IMR-90 (cell line): ENCODE results near the gene PDE4C. TPM values are rescaled to one million over a fixed set of nuclear protein-coding genes. Genes with fewer than 3 reads are reported as not detected.

ENCODE experiments used
- ATAC-seq: fragments of 200-7000 bp; cut with Tn5 transposase; 2 replicates; pipeline ENCODE4 v1.9.1; 2020; ENCODE audit warnings: low read depth, mild to moderate bottlenecking, moderate library complexity
- BruUV-seq: library from RNA; stranded (reverse); fragments of 400-500 nt; replicated peaks from 2 replicates; lab custom pipeline; 2021; lab: Mats Ljungman, UMichigan
- CTCF ChIA-PET: fragments of 300-600 bp; formaldehyde crosslinking; extraction: SDS; loops from one replicate; lab custom pipeline; 2021; ENCODE audit warnings: antibody characterized with exemption; lab: Yijun Ruan, JAX
- POLR2A ChIA-PET: fragments of 300-600 bp; sonication (Branson Sonifier 250); formaldehyde crosslinking; loops from one replicate; lab custom pipeline; 2022; ENCODE audit warnings: antibody characterized with exemption; ENCODE audit not compliant: unreplicated experiment; lab: Charles Lee
- DNase-seq: peaks from one replicate; pipeline ENCODE4 v3.0.0; 2013
- H2AFZ ChIP-seq: replicated peaks from 2 replicates; pipeline ENCODE3; 2013; ENCODE audit warnings: low read length, mild to moderate bottlenecking; ENCODE audit not compliant: poor library complexity
- H2AK5ac ChIP-seq: 2 replicates; pipeline ENCODE4 v1.6.1; 2013; ENCODE audit warnings: low read depth, low read length, inconsistent platforms
- H2AK9ac ChIP-seq: replicated peaks from 2 replicates; pipeline ENCODE3; 2013; ENCODE audit warnings: mild to moderate bottlenecking, low read depth, low read length, moderate library complexity; ENCODE audit not compliant: poor library complexity
- H2BK120ac ChIP-seq: 2 replicates; pipeline ENCODE4 v1.6.1; 2013; ENCODE audit warnings: low read depth, low read length, inconsistent platforms
- H2BK15ac ChIP-seq: 3 replicates; pipeline ENCODE4 v1.6.1; 2013; ENCODE audit warnings: low read depth, low read length, inconsistent platforms
- H2BK20ac ChIP-seq: 2 replicates; pipeline ENCODE4 v1.6.1; 2013; ENCODE audit warnings: low read depth, mild to moderate bottlenecking, inconsistent platforms, low read length, moderate library complexity
- H2BK5ac ChIP-seq: 2 replicates; pipeline ENCODE4 v1.6.1; 2013; ENCODE audit warnings: mild to moderate bottlenecking, low read depth, low read length, inconsistent platforms; ENCODE audit not compliant: poor library complexity, severe bottlenecking
- H3K14ac ChIP-seq: replicated peaks from 2 replicates; pipeline ENCODE4 v1.6.1; 2013; ENCODE audit warnings: low read depth, low read length, inconsistent platforms
- H3K18ac ChIP-seq: 2 replicates; pipeline ENCODE4 v1.6.1; 2013; ENCODE audit warnings: low read depth, low read length, control low read depth
- H3K23ac ChIP-seq: 2 replicates; pipeline ENCODE4 v1.6.1; 2013; ENCODE audit warnings: low read depth, low read length, inconsistent platforms
- H3K27ac ChIP-seq: 2 replicates; pipeline ENCODE4 v1.5.1; 2013; ENCODE audit warnings: mild to moderate bottlenecking, control low read depth, low read length; ENCODE audit not compliant: insufficient read depth
- H3K27me3 ChIP-seq: 2 replicates; pipeline ENCODE4 v1.6.1; 2013; ENCODE audit warnings: low read length; ENCODE audit not compliant: control insufficient read depth, insufficient read depth
- H3K36me3 ChIP-seq: 2 replicates; pipeline ENCODE4 v1.6.1; 2013; ENCODE audit warnings: low read length, mixed read lengths; ENCODE audit not compliant: control insufficient read depth, insufficient read depth
- H3K4ac ChIP-seq: 2 replicates; pipeline ENCODE4 v1.6.1; 2013; ENCODE audit warnings: low read depth, low read length, inconsistent platforms
- H3K4me1 ChIP-seq: 2 replicates; pipeline ENCODE4 v1.6.1; 2013; ENCODE audit warnings: low read length, mixed read lengths; ENCODE audit not compliant: control insufficient read depth, insufficient read depth
- H3K4me2 ChIP-seq: 2 replicates; pipeline ENCODE4 v1.6.1; 2013; ENCODE audit warnings: low read depth, mild to moderate bottlenecking, control low read depth, low read length, moderate library complexity
- H3K4me3 ChIP-seq: 2 replicates; pipeline ENCODE4 v1.5.1; 2013; ENCODE audit warnings: low read depth, mild to moderate bottlenecking, control low read depth, low read length, moderate library complexity; ENCODE audit not compliant: insufficient read depth
- H3K56ac ChIP-seq: 2 replicates; pipeline ENCODE4 v1.6.1; 2013; ENCODE audit warnings: low read length, inconsistent platforms; ENCODE audit not compliant: insufficient read depth; ENCODE audit errors: extremely low read depth
- H3K79me1 ChIP-seq, 2 experiments: 2 replicates each; pipeline ENCODE4 v1.6.1; 2013; ENCODE audit warnings: low read length in 2 of 2, inconsistent platforms in 1 of 2, low read depth in 1 of 2
- H3K9ac ChIP-seq: 2 replicates; pipeline ENCODE4 v1.6.1; 2013; ENCODE audit warnings: low read depth, low read length, control low read depth
- H3K9me1 ChIP-seq: 2 replicates; pipeline ENCODE4 v1.6.1; 2013; ENCODE audit warnings: low read length, inconsistent platforms; ENCODE audit not compliant: insufficient read depth
- H3K9me3 ChIP-seq: 2 replicates; pipeline ENCODE4 v1.6.1; 2013; ENCODE audit warnings: low read length; ENCODE audit not compliant: control insufficient read depth, insufficient read depth
- H4K20me1 ChIP-seq: 2 replicates; pipeline ENCODE4 v1.6.1; 2013; ENCODE audit warnings: low read length, inconsistent platforms; ENCODE audit not compliant: insufficient read depth
- H4K5ac ChIP-seq: 2 replicates; pipeline ENCODE4 v1.6.1; 2013; ENCODE audit warnings: mild to moderate bottlenecking, low read depth, low read length, control low read depth
- H4K8ac ChIP-seq, 2 experiments: 2 replicates each; pipeline ENCODE4 v1.6.1; 2013; ENCODE audit warnings: low read depth in 2 of 2, low read length in 2 of 2, control low read depth in 1 of 2, inconsistent platforms in 1 of 2
- H4K91ac ChIP-seq: 2 replicates; pipeline ENCODE4 v1.6.1; 2013; ENCODE audit warnings: low read depth, low read length, inconsistent platforms; ENCODE audit not compliant: insufficient read depth
- CEBPB ChIP-seq: IDR thresholded peaks from 2 replicates; pipeline ENCODE4 v1.6.1; 2012; ENCODE audit warnings: low read depth, low read length, improper control_type of control experiment
- CTCF ChIP-seq: conservative IDR thresholded peaks from 2 replicates; pipeline ENCODE4 v1.5.1; 2012; ENCODE audit warnings: mild to moderate bottlenecking, low read depth, low read length, improper control_type of control experiment
- FOS ChIP-seq: fragments of 150-350 bp; IDR thresholded peaks from 2 replicates; pipeline ENCODE4 v1.6.1; 2016; ENCODE audit warnings: low read depth, low read length
- MAFK ChIP-seq: IDR thresholded peaks from 2 replicates; pipeline ENCODE4 v1.6.1; 2012; ENCODE audit warnings: low read depth, low read length, improper control_type of control experiment
- MAZ ChIP-seq: IDR thresholded peaks from 2 replicates; pipeline ENCODE4 v1.6.1; 2012; ENCODE audit warnings: low read depth, mild to moderate bottlenecking, low read length, improper control_type of control experiment, moderate library complexity, borderline replicate concordance
- MXI1 ChIP-seq: IDR thresholded peaks from 2 replicates; pipeline ENCODE4 v1.6.1; 2012; ENCODE audit warnings: low read depth, mild to moderate bottlenecking, low read length, moderate library complexity, borderline replicate concordance
- POLR2A ChIP-seq: IDR thresholded peaks from 2 replicates; pipeline ENCODE4 v1.6.1; 2012; ENCODE audit warnings: mild to moderate bottlenecking, low read depth, low read length
- RFX5 ChIP-seq: IDR thresholded peaks from 2 replicates; pipeline ENCODE4 v1.8.0; 2012; ENCODE audit warnings: low read depth, mild to moderate bottlenecking, low read length, moderate library complexity
- SMC3 ChIP-seq: fragments of 150-350 bp; IDR thresholded peaks from 2 replicates; pipeline ENCODE4 v1.6.1; 2016; ENCODE audit warnings: low read depth, mild to moderate bottlenecking, antibody characterized with exemption, low read length, moderate library complexity
- WGBS, 2 experiments: methylation state at CpG; one replicate each; pipeline versions ENCODE4 v1.1.5 to v1.1.7; 2013; ENCODE audit warnings: missing lambda C conversion rate in 2 of 2; ENCODE audit not compliant: insufficient read length in 1 of 2; ENCODE audit errors: extremely low coverage in 2 of 2; 5-methylcytosine and 5-hydroxymethylcytosine counted together
- dilution Hi-C: fragments of 300-500 bp; cut with HindIII; formaldehyde crosslinking; loops from one replicate; pipeline ENCODE4 v1.14.3; 2018; ENCODE audit warnings: low sequenced_read_pairs; ENCODE audit not compliant: unreplicated experiment
- in situ Hi-C: fragments of 300-500 bp; cut with MboI; formaldehyde crosslinking; loops from 3 replicates; pipeline ENCODE4 v1.14.3; 2019; ENCODE audit warnings: low sequenced_read_pairs, inconsistent platforms, mixed read lengths
- intact Hi-C: fragments of 100-400 bp; cut with micrococcal nuclease; formaldehyde crosslinking; loops from 2 replicates; pipeline ENCODE4 v1.10.0; 2022
- polyA plus RNA-seq, 3 experiments: library from polyadenylated mRNA; depleted of rRNA; stranded (reverse); fragments of >200 nt; gene quantifications; 2 replicates each; pipeline ENCODE4 v1.2.3, GENCODE V29; 2012; ENCODE audit warnings: low replicate concordance in 1 of 3
- total RNA-seq: library from RNA; depleted of rRNA; stranded (reverse); fragments of >200 nt; gene quantifications from 2 replicates; pipeline ENCODE4 v1.2.3, GENCODE V29; 2012
- TF ChIP-seq, protein P1 (sequence below): fragments of 150-350 bp; IDR thresholded peaks from 2 replicates; pipeline ENCODE4 v1.6.1; 2017; ENCODE audit warnings: mild to moderate bottlenecking, antibody characterized with exemption, low read length, low read depth
- TF ChIP-seq, protein P2 (sequence below): fragments of 150-350 bp; IDR thresholded peaks from 2 replicates; pipeline ENCODE4 v1.6.1; 2016; ENCODE audit warnings: low read depth, mild to moderate bottlenecking, low read length, moderate library complexity, borderline replicate concordance

The PDE4C gene
- total and polyA plus RNA-seq, 2 of the 4 experiments (the other 2 are of a cell fraction), result 0.18 to 0.24 TPM

DNA sequence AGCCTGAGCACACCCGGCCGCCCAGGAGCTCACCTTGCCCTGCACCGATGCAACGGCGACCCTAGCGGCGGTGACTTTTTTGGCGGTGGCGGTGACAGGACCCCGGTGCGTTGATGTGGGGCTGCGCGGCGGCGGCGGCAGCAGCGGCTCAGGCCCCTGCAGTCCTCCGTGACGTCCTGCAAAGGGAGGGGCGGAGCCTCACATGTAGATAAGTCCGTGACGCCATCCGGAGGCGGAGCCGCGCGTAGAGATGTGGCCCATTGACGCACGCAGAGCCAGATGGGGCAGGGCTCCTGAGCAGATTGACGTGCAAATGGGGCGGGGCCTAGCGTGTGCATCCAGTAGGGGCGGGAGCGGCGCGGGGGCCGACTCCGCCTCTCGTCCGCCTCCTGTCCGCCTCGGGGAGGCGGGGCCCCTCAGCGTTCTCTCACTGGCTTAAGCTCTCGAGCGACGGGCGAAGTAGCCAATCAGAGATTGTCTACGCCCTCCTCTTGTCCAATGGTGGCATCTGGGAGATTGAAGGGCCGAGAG is 22.3 kb downstream of the PDE4C start, which contains the start of gene RAB3A:
RAB3A (minus strand) TSS at position 180 of the 531 bp plus-strand sequence. CDS start 1,302 bp downstream, outside the sequence.
- TF ChIP-seq MAFK (no peak), MAZ (peak; percentile 97), FOS (peak; percentile 92), SMC3 (no peak), MXI1 (peak; percentile 21; the same call in 1 of the 2 replicates), CTCF (no peak), CEBPB (no peak), RFX5 (no peak), POLR2A (peak; percentile 70)
- TF ChIP-seq, protein P1, sequence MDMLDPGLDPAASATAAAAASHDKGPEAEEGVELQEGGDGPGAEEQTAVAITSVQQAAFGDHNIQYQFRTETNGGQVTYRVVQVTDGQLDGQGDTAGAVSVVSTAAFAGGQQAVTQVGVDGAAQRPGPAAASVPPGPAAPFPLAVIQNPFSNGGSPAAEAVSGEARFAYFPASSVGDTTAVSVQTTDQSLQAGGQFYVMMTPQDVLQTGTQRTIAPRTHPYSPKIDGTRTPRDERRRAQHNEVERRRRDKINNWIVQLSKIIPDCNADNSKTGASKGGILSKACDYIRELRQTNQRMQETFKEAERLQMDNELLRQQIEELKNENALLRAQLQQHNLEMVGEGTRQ, result peak; percentile 42; the same call in 1 of the 2 replicates
- TF ChIP-seq, protein P2, sequence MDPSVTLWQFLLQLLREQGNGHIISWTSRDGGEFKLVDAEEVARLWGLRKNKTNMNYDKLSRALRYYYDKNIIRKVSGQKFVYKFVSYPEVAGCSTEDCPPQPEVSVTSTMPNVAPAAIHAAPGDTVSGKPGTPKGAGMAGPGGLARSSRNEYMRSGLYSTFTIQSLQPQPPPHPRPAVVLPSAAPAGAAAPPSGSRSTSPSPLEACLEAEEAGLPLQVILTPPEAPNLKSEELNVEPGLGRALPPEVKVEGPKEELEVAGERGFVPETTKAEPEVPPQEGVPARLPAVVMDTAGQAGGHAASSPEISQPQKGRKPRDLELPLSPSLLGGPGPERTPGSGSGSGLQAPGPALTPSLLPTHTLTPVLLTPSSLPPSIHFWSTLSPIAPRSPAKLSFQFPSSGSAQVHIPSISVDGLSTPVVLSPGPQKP, result no peak
- dilution Hi-C loops, result no loop called here
- H2BK120ac ChIP-seq, result peak within 1 kb of the TSS; percentile 90

More for the DNA sequence above, 22.3 kb downstream of the PDE4C start, which contains the start of gene RAB3A:
- Histone ChIP-seq H3K9me1 (peaks cover 14% of the 10 kb centered on the region; the same call in 1 of the 2 replicates), H2BK20ac (peak within 1 kb of the TSS; percentile 71), H4K20me1 (peaks cover 11% of the 10 kb centered on the region; the same call in 1 of the 2 replicates), H3K79me1 (peaks cover 4 to 50% of the 10 kb centered on the region in 2 experiments), H2BK5ac (peak within 1 kb of the TSS; percentile 99), H3K4ac (peak within 1 kb of the TSS; percentile 97), H3K56ac (peak within 1 kb of the TSS; percentile 99), H3K9ac (peak within 1 kb of the TSS; percentile 70), H3K27me3 (no peaks in the 10 kb centered on the region), H2AK5ac (peak within 1 kb of the TSS; percentile 43), H3K27ac (peak within 1 kb of the TSS; percentile 93), H3K14ac (peak within 1 kb of the TSS; percentile 95), H2BK15ac (peak within 1 kb of the TSS; percentile 49; the same call in 1 of the 3 replicates), H2AK9ac (peak within 1 kb of the TSS; percentile 99), H3K9me3 (no peaks in the 10 kb centered on the region), H3K23ac (peak within 1 kb of the TSS; percentile 92), H3K36me3 (peaks cover 8% of the 10 kb centered on the region), H4K5ac (peak within 1 kb of the TSS; percentile 69), H3K4me2 (peak within 1 kb of the TSS; percentile 98), H3K4me1 (peaks cover 16% of the 10 kb centered on the region), H2AFZ (peak within 1 kb of the TSS; percentile 94), H3K4me3 (peak within 1 kb of the TSS; percentile 75), H4K8ac (peak within 1 kb of the TSS; percentile 44 to 94), H4K91ac (peak within 1 kb of the TSS; percentile 93), H3K18ac (peak within 1 kb of the TSS; percentile 66)
- in situ Hi-C loops (no loop called here), intact Hi-C loops (loop anchor here (1.0 to 10.0 kb wide), 3 partner anchors 11 to 211 kb away; partner anchors contain the start of genes LSM4, MPV17L2 and SSBP4)
- CTCF ChIA-PET, result no interaction called here
- WGBS, 2 experiments, result 1% methylated on average over 22 of the region's 50 CpGs; no CpG with 5 or more reads in 1 of the 2 experiments
- BruUV-seq, result no TSS peak
- ATAC-seq, result peak; percentile 87
- peak; percentile 100 for DNase-seq
- POLR2A ChIA-PET, result no interaction called here
